Stimulated activated CD4-positive, alpha-beta T cell treated with anti-CD3 and anti-CD28 coated beads, Interleukin-1b, Interleukin-23, amount 100 ng/mL, for 48 hours (primary cell): ENCODE results near the gene NME7.
"Not testable (repeated sequence)": the region's sequence is repeated elsewhere in the genome, so short reads cannot be mapped to it uniquely, and the experiment has no call there.

Experiments
- DNase-seq: peaks from one replicate; pipeline ENCODE4 v3.0.0-alpha.2; 2020

The NME7 gene

GRCh38 chr1:169298441-169298840, 69.2 kb downstream of the NME7 start:
- DNase-seq = no peak

- no peak for DNase-seq
Measured at GRCh38 chr1:169295846-169296245, 71.8 kb downstream of the NME7 start.

GRCh38 chr1:169295425-169295824, 72.2 kb downstream of the NME7 start:
- no peak for DNase-seq

- DNase-seq = no peak
Measured at GRCh38 chr1:169289016-169289415, 78.6 kb downstream of the NME7 start.

GRCh38 chr1:169288011-169288414, 79.6 kb downstream of the NME7 start:
- no peak for DNase-seq

- DNase-seq = no peak
Measured at GRCh38 chr1:169287280-169287679, 80.3 kb downstream of the NME7 start.

GRCh38 chr1:169281562-169281961, 86.0 kb downstream of the NME7 start:
- not testable (repeated sequence) for DNase-seq

GRCh38 chr1:169271098-169271497, 96.5 kb downstream of the NME7 start:
- no peak for DNase-seq

GRCh38 chr1:169266133-169266532, 101.5 kb downstream of the NME7 start:
- no peak for DNase-seq

- no peak for DNase-seq
Measured at GRCh38 chr1:169263059-169263458, 104.5 kb downstream of the NME7 start.

- DNase-seq = no peak
Measured at GRCh38 chr1:169261884-169262283, 105.7 kb downstream of the NME7 start.

- no peak for DNase-seq
Measured at GRCh38 chr1:169260478-169261151, 107.0 kb downstream of the NME7 start.

- DNase-seq = no peak
Measured at GRCh38 chr1:169259816-169260215, 107.8 kb downstream of the NME7 start.

- DNase-seq = no peak
Measured at GRCh38 chr1:169250795-169251194, 116.8 kb downstream of the NME7 start.

GRCh38 chr1:169250022-169250421, 117.6 kb downstream of the NME7 start:
- DNase-seq = no peak

GRCh38 chr1:169249611-169250010, 118.0 kb downstream of the NME7 start:
- no peak for DNase-seq

GRCh38 chr1:169245706-169246105, 121.9 kb downstream of the NME7 start:
- DNase-seq = no peak

GRCh38 chr1:169240449-169241232, 127.0 kb downstream of the NME7 start:
- DNase-seq = no peak

GRCh38 chr1:169236880-169237279, 130.7 kb downstream of the NME7 start:
- DNase-seq = no peak

GRCh38 chr1:169236143-169236542, 131.5 kb downstream of the NME7 start:
- DNase-seq = no peak

GRCh38 chr1:169235568-169235967, 132.0 kb downstream of the NME7 start:
- DNase-seq = no peak

- DNase-seq = no peak
Measured at GRCh38 chr1:169234780-169235179, 132.8 kb downstream of the NME7 start.

GRCh38 chr1:169217636-169218035, 150.0 kb downstream of the NME7 start:
- DNase-seq = no peak

GRCh38 chr1:169214598-169214997, 153.0 kb downstream of the NME7 start:
- no peak for DNase-seq

GRCh38 chr1:169212088-169212487, 155.5 kb downstream of the NME7 start:
- DNase-seq = no peak
